MM.1S (cell line): ENCODE data around the gene REEP2.

Source experiments
- CTCF ChIP-seq: fragments of 300-600 bp; sonication (generic); IDR thresholded peaks from 2 replicates; pipeline ENCODE4 v1.5.1; 2016; ENCODE audit warnings: antibody characterized with exemption, low read length, mixed read lengths
- EZH2 ChIP-seq: fragments of 300-600 bp; sonication (generic); optimal IDR thresholded peaks from 2 replicates; pipeline ENCODE3; 2017; ENCODE audit warnings: low read depth, mild to moderate bottlenecking, antibody characterized with exemption, low read length, mixed read lengths

- no peak for TF ChIP-seq CTCF
- no peak for TF ChIP-seq EZH2
Measured at GRCh38 chr5:138452720-138453119, 13.9 kb downstream of the REEP2 start.
